Body of pancreas (tissue), 4 donors: ENCODE measurements around the gene APOA1.

ENCODE experiments used
- POLR2A ChIP-seq, 3 donors: fragments of 450-650 bp; IDR thresholded peaks; one replicate each; pipeline ENCODE4 v1.6.1; 2016; ENCODE audit warnings: antibody characterized with exemption in 3 of 3, mild to moderate bottlenecking in 2 of 3
- TF ChIP-seq, protein P1 (sequence below), 7 experiments: fragments of 450-650 bp in 4 of 7; fragments of 200-600 bp in 3 of 7; sonication (generic) in 3 of 7; IDR thresholded peaks; one replicate each; pipeline ENCODE4 v1.5.1; 2016 to 2019; ENCODE audit warnings: antibody characterized with exemption in 7 of 7

DNA sequence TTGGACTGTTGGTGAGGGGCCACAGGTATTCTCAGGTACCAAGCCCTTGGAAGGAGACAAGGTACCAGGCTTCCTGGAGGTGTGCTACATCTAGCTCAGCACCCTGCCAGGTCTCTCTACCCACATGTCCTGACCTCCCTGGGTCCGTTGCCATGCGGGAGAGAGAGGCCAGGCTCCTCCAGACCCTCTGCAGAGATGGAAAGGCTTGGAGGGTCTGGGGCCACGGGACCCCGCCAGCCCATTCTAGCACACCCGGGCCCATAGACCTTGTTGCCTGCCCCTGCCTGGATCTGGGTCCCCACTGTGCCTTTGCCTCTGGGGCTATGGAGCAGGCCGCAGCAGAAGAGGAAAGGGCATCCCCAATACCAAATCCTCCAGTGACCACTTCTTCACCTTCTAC, 10.0 kb downstream of the APOA1 start:
- TF ChIP-seq, protein P1, sequence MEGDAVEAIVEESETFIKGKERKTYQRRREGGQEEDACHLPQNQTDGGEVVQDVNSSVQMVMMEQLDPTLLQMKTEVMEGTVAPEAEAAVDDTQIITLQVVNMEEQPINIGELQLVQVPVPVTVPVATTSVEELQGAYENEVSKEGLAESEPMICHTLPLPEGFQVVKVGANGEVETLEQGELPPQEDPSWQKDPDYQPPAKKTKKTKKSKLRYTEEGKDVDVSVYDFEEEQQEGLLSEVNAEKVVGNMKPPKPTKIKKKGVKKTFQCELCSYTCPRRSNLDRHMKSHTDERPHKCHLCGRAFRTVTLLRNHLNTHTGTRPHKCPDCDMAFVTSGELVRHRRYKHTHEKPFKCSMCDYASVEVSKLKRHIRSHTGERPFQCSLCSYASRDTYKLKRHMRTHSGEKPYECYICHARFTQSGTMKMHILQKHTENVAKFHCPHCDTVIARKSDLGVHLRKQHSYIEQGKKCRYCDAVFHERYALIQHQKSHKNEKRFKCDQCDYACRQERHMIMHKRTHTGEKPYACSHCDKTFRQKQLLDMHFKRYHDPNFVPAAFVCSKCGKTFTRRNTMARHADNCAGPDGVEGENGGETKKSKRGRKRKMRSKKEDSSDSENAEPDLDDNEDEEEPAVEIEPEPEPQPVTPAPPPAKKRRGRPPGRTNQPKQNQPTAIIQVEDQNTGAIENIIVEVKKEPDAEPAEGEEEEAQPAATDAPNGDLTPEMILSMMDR (IDR thresholded peaks at IDR 0.05): no peak
- no peak for TF ChIP-seq POLR2A (IDR thresholded peaks at IDR 0.05)
